Keratinocyte (primary cell): Measurements from ENCODE around the gene UBLCP1. TPM values are rescaled to one million over a fixed set of nuclear protein-coding genes. Genes with fewer than 3 reads are reported as not detected.

Experiments used
- DNase-seq: peaks from one replicate; pipeline ENCODE4 v3.0.0-alpha.2; 2011; ENCODE audit warnings: low read depth, missing footprints, low spot score
- FAIRE-seq: peaks from 2 replicates; lab custom pipeline; 2011; peaks lifted over from hg19 to GRCh38; lab: Jason Lieb, UNC
- H2AFZ ChIP-seq: 2 replicates; pipeline ENCODE4 v1.6.0; 2012; ENCODE audit warnings: low read length, control low read depth, inconsistent platforms; ENCODE audit not compliant: control insufficient read depth
- H3K27ac ChIP-seq: 2 replicates; pipeline ENCODE4 v1.5.1; 2011; ENCODE audit warnings: low read length; ENCODE audit not compliant: control insufficient read depth, insufficient read depth
- H3K27me3 ChIP-seq: 3 replicates; pipeline ENCODE4 v1.6.0; 2011; ENCODE audit warnings: low read length; ENCODE audit not compliant: control insufficient read depth, insufficient read depth; ENCODE audit errors: extremely low read depth
- H3K36me3 ChIP-seq, 2 experiments: 2 replicates in 1 of 2; 3 replicates in 1 of 2; pipeline ENCODE4 v1.5.1; 2011; ENCODE audit warnings: low read length in 2 of 2, mild to moderate bottlenecking in 1 of 2; ENCODE audit not compliant: control insufficient read depth in 2 of 2, insufficient read depth in 2 of 2; ENCODE audit errors: extremely low read depth in 1 of 2
- H3K4me1 ChIP-seq: 3 replicates; pipeline ENCODE4 v1.5.1; 2011; ENCODE audit warnings: low read length; ENCODE audit not compliant: control insufficient read depth, insufficient read depth; ENCODE audit errors: extremely low read depth
- H3K4me2 ChIP-seq: 3 replicates; pipeline ENCODE4 v1.6.0; 2011; ENCODE audit warnings: low read depth, low read length; ENCODE audit not compliant: control insufficient read depth, insufficient read depth; ENCODE audit errors: extremely low read depth
- H3K4me3 ChIP-seq, 3 experiments: fragments of 200-600 bp in 1 of 3; sonication (generic) in 1 of 3; 2 replicates in 2 of 3; 3 replicates in 1 of 3; pipeline ENCODE4 v1.5.1; 2011 to 2016; ENCODE audit warnings: low read length in 3 of 3, mild to moderate bottlenecking in 3 of 3, control low read depth in 2 of 3, inconsistent platforms in 1 of 3, low read depth in 1 of 3, mixed read lengths in 1 of 3, mixed run types in 1 of 3, moderate library complexity in 1 of 3; ENCODE audit not compliant: control insufficient read depth in 2 of 3, insufficient read depth in 2 of 3; ENCODE audit errors: extremely low read depth in 1 of 3
- H3K79me2 ChIP-seq: 2 replicates; pipeline ENCODE4 v1.6.0; 2012; ENCODE audit warnings: low read length; ENCODE audit not compliant: control insufficient read depth, insufficient read depth
- H3K9ac ChIP-seq: 3 replicates; pipeline ENCODE4 v1.6.0; 2011; ENCODE audit warnings: low read length; ENCODE audit not compliant: control insufficient read depth, insufficient read depth; ENCODE audit errors: extremely low read depth
- H3K9me1 ChIP-seq: 3 replicates; pipeline ENCODE4 v1.6.0; 2011; ENCODE audit warnings: low read length; ENCODE audit not compliant: control insufficient read depth, insufficient read depth; ENCODE audit errors: extremely low read depth
- H3K9me3 ChIP-seq: 2 replicates; pipeline ENCODE4 v1.5.1; 2012; ENCODE audit warnings: low read depth, low read length; ENCODE audit not compliant: control insufficient read depth
- H4K20me1 ChIP-seq: 3 replicates; pipeline ENCODE4 v1.6.0; 2011; ENCODE audit warnings: low read length; ENCODE audit not compliant: control insufficient read depth, insufficient read depth; ENCODE audit errors: extremely low read depth
- CTCF ChIP-seq, 3 experiments: IDR thresholded peaks in 1 of 3; conservative IDR thresholded peaks in 1 of 3; optimal IDR thresholded peaks in 1 of 3; 2 replicates in 2 of 3; 3 replicates in 1 of 3; pipeline versions ENCODE3 to v1.5.1; 2011; ENCODE audit warnings: low read length in 3 of 3, mild to moderate bottlenecking in 3 of 3, moderate library complexity in 2 of 3, control low read depth in 1 of 3, inconsistent platforms in 1 of 3; ENCODE audit not compliant: insufficient read depth in 2 of 3; ENCODE audit errors: extremely low read depth in 1 of 3
- EZH2 ChIP-seq: IDR thresholded peaks from one replicate; pipeline ENCODE4 v1.6.1; 2012; ENCODE audit warnings: inconsistent platforms, mild to moderate bottlenecking, low read length, moderate library complexity
- dilution Hi-C: fragments of 300-500 bp; cut with MboI; formaldehyde crosslinking; loops from one replicate; pipeline ENCODE4 v1.7.0; 2020; ENCODE audit warnings: low sequenced_read_pairs; ENCODE audit not compliant: extremely low pct_ligation_motif_present
- polyA plus RNA-seq, 5 experiments: library from polyadenylated mRNA; depleted of rRNA in 3 of 5; stranded (reverse) in 3 of 5; stranded (forward) in 1 of 5; unstranded in 1 of 5; fragments of >200 nt; gene quantifications; 1 replicate in 1 of 5; 2 replicates in 3 of 5; 3 replicates in 1 of 5; pipeline versions ENCODE4 v1.2.1 to v1.2.3, GENCODE V29; 2011 to 2012; ENCODE audit warnings: missing spikeins in 2 of 5, low read depth in 1 of 5, low replicate concordance in 1 of 5

The UBLCP1 gene
- polyA plus RNA-seq, 1 donor (not counting 4 experiments of a cell fraction or from before 2014, with no cell fraction given) = 42.5 TPM

DNA sequence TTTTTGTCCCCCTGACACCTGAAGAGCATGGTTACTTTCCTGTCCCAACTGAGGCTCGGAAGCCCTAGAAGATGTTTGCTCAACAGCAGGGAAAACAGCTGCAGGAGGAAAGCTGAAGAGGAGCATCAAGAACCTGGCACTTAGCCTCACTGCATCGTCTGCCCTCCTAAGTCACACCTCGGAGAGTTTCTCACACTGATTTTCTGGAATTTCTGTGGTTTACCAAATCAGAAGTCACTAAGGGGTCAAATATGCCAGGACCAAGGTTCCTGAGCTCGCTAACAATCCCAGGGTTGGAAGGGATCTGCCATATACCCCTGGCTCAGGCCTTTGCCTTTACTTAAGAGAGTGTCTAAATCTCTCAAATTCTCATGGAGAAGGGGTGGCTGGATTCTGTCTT is 61.9 kb downstream of the UBLCP1 start:
- TF ChIP-seq CTCF (optimal IDR thresholded peaks at IDR 0.05 in 1 of 3, IDR thresholded peaks at IDR 0.05 in 1 of 3, conservative IDR thresholded peaks at IDR 0.05 in 1 of 3; ENCODE audit: extremely low read depth in 1 of 3, insufficient read depth in 2 of 3, low read length in 3 of 3) = no peak
- TF ChIP-seq EZH2 = no peak
- Histone ChIP-seq H3K9me3 (no peaks in the 10 kb centered on the region), H3K4me2 (no peak overlapping the region), H3K36me3 (no peaks in the 10 kb centered on the region), H3K4me1 (no peaks in the 10 kb centered on the region), H3K4me3 (no peak overlapping the region), H3K27me3 (no peaks in the 10 kb centered on the region), H2AFZ (no peak overlapping the region), H4K20me1 (no peaks in the 10 kb centered on the region), H3K9ac (no peak overlapping the region), H3K79me2 (no peaks in the 10 kb centered on the region), H3K27ac (no peak overlapping the region), H3K9me1 (no peaks in the 10 kb centered on the region)
- DNase-seq = no peak
- dilution Hi-C loops = no loop called here
- FAIRE-seq = no peak

- peak; percentile 5 for FAIRE-seq
- peak within 1 kb of the TSS; percentile 69 for H3K9ac ChIP-seq
Measured at GRCh38 chr5:159330131-159330800, 67.2 kb downstream of the UBLCP1 start, which contains the start of gene IL12B. TSS of gene IL12B (minus strand) at chr5:159330487. CDS start at chr5:159326782, 3,705 bp downstream.

More at GRCh38 chr5:159330131-159330800, 67.2 kb downstream of the UBLCP1 start, which contains the start of gene IL12B:
- Histone ChIP-seq H4K20me1 (no peaks in the 10 kb centered on the region), H3K9me1 (no peaks in the 10 kb centered on the region), H3K36me3 (no peaks in the 10 kb centered on the region), H3K27ac (no peak within 1 kb of the TSS), H3K4me2 (peak within 1 kb of the TSS; percentile 36), H3K9me3 (no peaks in the 10 kb centered on the region), H2AFZ (no peak within 1 kb of the TSS), H3K4me3 (peak within 1 kb of the TSS; percentile 38 to 64 (median 55)), H3K4me1 (peaks cover 9% of the 10 kb centered on the region), H3K79me2 (no peaks in the 10 kb centered on the region), H3K27me3 (no peaks in the 10 kb centered on the region)
- no peak for TF ChIP-seq CTCF (optimal IDR thresholded peaks at IDR 0.05 in 1 of 3, IDR thresholded peaks at IDR 0.05 in 1 of 3, conservative IDR thresholded peaks at IDR 0.05 in 1 of 3; ENCODE audit: extremely low read depth in 1 of 3, insufficient read depth in 2 of 3, low read length in 3 of 3)
- TF ChIP-seq EZH2 = no peak
- dilution Hi-C loops = no loop called here
- DNase-seq = no peak
